K562 (cell line): Measurements from ENCODE around the gene IFI44L. TPM values are rescaled to one million over a fixed set of nuclear protein-coding genes. Genes with fewer than 3 reads are reported as not detected.

Experiments
- ELK1 ChIP-seq: sonication (generic); formaldehyde crosslinking; IDR thresholded peaks from 2 replicates; pipeline ENCODE4 v1.8.1; 2022; ENCODE audit warnings: missing genetic modification reagents
- FOS ChIP-seq: IDR thresholded peaks from 3 replicates; pipeline ENCODE4 v1.6.1; 2011; ENCODE audit not compliant: insufficient read length; ENCODE audit errors: extremely low read depth
- KLF13 ChIP-seq: fragments of 450-650 bp; IDR thresholded peaks from 2 replicates; pipeline ENCODE4 v1.6.1; 2016; ENCODE audit warnings: missing genetic modification characterization, low read depth, mild to moderate bottlenecking, missing compliant biosample characterization, moderate library complexity, borderline replicate concordance
- MGA ChIP-seq: fragments of 450-650 bp; IDR thresholded peaks from 2 replicates; pipeline ENCODE4 v1.6.1; 2016; ENCODE audit warnings: mild to moderate bottlenecking, moderate library complexity
- MLX ChIP-seq, 2 experiments: fragments of 450-650 bp in 1 of 2; sonication (generic) in 1 of 2; formaldehyde crosslinking; conservative IDR thresholded peaks; 2 replicates each; pipeline versions ENCODE4 v1.4.0 to v1.8.1; 2020 to 2022; ENCODE audit warnings: mild to moderate bottlenecking in 1 of 2, missing genetic modification reagents in 1 of 2
- RFX5 ChIP-seq: IDR thresholded peaks from 2 replicates; pipeline ENCODE4 v1.6.1; 2011; ENCODE audit warnings: low read depth, mild to moderate bottlenecking, improper control_type of control experiment, low read length
- ZNF263 ChIP-seq: sonication (generic); formaldehyde crosslinking; IDR thresholded peaks from 2 replicates; pipeline ENCODE4 v1.8.0; 2022; ENCODE audit warnings: mild to moderate bottlenecking, missing genetic modification reagents, borderline replicate concordance
- ZNF384 ChIP-seq: IDR thresholded peaks from 2 replicates; pipeline ENCODE4 v1.6.1; 2012; ENCODE audit warnings: low read depth, low read length, improper control_type of control experiment
- ZNF717 ChIP-seq: fragments of 250-450 bp; sonication (Bioruptor Pico); IDR thresholded peaks from 2 replicates; pipeline ENCODE4 v1.5.0; 2021
- polyA plus RNA-seq, 8 experiments: library from polyadenylated mRNA; depleted of rRNA in 4 of 8; stranded (reverse) in 5 of 8; unstranded in 3 of 8; fragments of >200 nt; fragmentation: Nextera tagmentation in 2 of 8; fragmentation: Illumina TruSeq in 1 of 8; extraction: Ambion mirVana in 2 of 8; extraction: Trizol in 1 of 8; gene quantifications; 2 replicates each; pipeline versions ENCODE4 v1.2.1 to v1.2.3, GENCODE V29; 2011 to 2014; ENCODE audit warnings: inconsistent platforms in 1 of 8, missing spikeins in 1 of 8
- total RNA-seq, 7 experiments: library from RNA; depleted of rRNA in 6 of 7; stranded (reverse); fragments of >200 nt in 6 of 7; fragmentation: Illumina TruSeq in 2 of 7; extraction: Trizol in 2 of 7; gene quantifications; 2 replicates each; pipeline versions ENCODE4 v1.2.1 to v1.2.3, GENCODE V29; 2011 to 2021; ENCODE audit warnings: low replicate concordance in 1 of 7

Gene IFI44L
- total and polyA plus RNA-seq, 9 of the 15 experiments (the other 6 are each of a cell fraction or from before 2014, with no cell fraction given): 0.04 to 0.22 TPM; not detected in 7

DNA sequence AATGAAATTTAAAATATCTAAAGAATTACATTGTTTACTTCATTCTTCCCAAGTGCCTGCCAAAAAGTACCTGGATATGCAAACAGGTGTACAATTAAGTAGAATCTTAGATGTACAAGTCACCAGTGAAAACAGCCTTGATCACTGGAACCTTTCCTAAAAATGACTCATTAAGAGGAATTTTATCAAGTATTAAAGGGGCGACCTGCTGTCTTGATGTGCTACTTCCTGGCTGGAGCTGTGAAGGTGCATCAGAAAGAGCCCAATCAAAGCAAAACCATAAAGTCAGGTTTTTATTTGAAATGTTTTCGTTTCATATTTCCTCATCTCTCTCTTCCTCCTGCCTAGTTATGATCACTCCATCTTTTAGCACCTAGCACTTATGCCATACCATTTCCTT lies 62.8 kb downstream of the IFI44L start (continued):
- TF ChIP-seq MGA (no peak), ELK1 (CRISPR knock-in tag) (no peak), ZNF263 (CRISPR knock-in tag) (no peak), KLF13 (tag) (no peak), ZNF717 (CRISPR knock-in tag) (no peak), MLX (CRISPR knock-in tag; conservative IDR thresholded peaks at IDR 0.05) (no peak), ZNF384 (no peak), RFX5 (no peak), FOS (no peak)
